PC-3 (cell line): ENCODE measurements around the gene PSMD10. TPM values are rescaled to one million over a fixed set of nuclear protein-coding genes. Genes with fewer than 3 reads are reported as not detected.
A peak's percentile ranks its signal among the peaks of the same experiment; 100 is the strongest.

Source experiments
- ATAC-seq: fragments of 200-7000 bp; cut with Tn5 transposase; 2 replicates; pipeline ENCODE4 v1.9.1; 2020; ENCODE audit warnings: mild to moderate bottlenecking, moderate library complexity
- BruUV-seq: library from RNA; stranded (reverse); fragments of 400-500 nt; replicated peaks from 2 replicates; lab custom pipeline; 2021; lab: Mats Ljungman, UMichigan
- CTCF ChIA-PET: fragments of 300-600 bp; sonication (Branson Sonifier 250); formaldehyde crosslinking; loops from one replicate; lab custom pipeline; 2022; ENCODE audit warnings: antibody characterized with exemption; lab: Charles Lee
- POLR2A ChIA-PET: fragments of 300-600 bp; sonication (Branson Sonifier 250); formaldehyde crosslinking; loops from one replicate; lab custom pipeline; 2022; ENCODE audit warnings: antibody characterized with exemption; ENCODE audit not compliant: unreplicated experiment; lab: Charles Lee
- DNase-seq: peaks from one replicate; pipeline ENCODE4 v3.0.0-alpha.2; 2015
- H2AFZ ChIP-seq: fragments of 300-600 bp; sonication (generic); 2 replicates; pipeline ENCODE4 v1.6.0; 2016; ENCODE audit warnings: antibody characterized with exemption, low read length
- H3F3A ChIP-seq: fragments of 300-600 bp; sonication (generic); one replicate; pipeline ENCODE4 v1.6.0; 2017; ENCODE audit warnings: antibody characterized with exemption, low read length, control low read depth, mild to moderate bottlenecking; ENCODE audit not compliant: unreplicated experiment
- H3K27ac ChIP-seq: fragments of 300-600 bp; sonication (generic); 2 replicates; pipeline ENCODE4 v1.5.1; 2016; ENCODE audit warnings: mild to moderate bottlenecking, low read length
- H3K27me3 ChIP-seq: fragments of 300-600 bp; sonication (generic); 2 replicates; pipeline ENCODE4 v1.6.1; 2016; ENCODE audit warnings: low read length, mixed read lengths
- H3K36me3 ChIP-seq: fragments of 300-600 bp; sonication (generic); 2 replicates; pipeline ENCODE4 v1.6.1; 2016; ENCODE audit warnings: low read depth, mixed run types, low read length, mixed read lengths
- H3K4me1 ChIP-seq: fragments of 300-600 bp; sonication (generic); 2 replicates; pipeline ENCODE4 v1.5.1; 2016; ENCODE audit warnings: low read length; ENCODE audit not compliant: insufficient read depth
- H3K4me2 ChIP-seq: fragments of 300-600 bp; sonication (generic); 2 replicates; pipeline ENCODE4 v1.6.0; 2016; ENCODE audit warnings: low read length
- H3K4me3 ChIP-seq: fragments of 300-600 bp; sonication (generic); 2 replicates; pipeline ENCODE4 v1.5.1; 2016; ENCODE audit warnings: mild to moderate bottlenecking, low read length, mixed read lengths
- H3K79me2 ChIP-seq: fragments of 300-600 bp; sonication (generic); 2 replicates; pipeline ENCODE4 v1.6.1; 2017; ENCODE audit warnings: low read length, mixed read lengths
- H3K9ac ChIP-seq: fragments of 300-600 bp; sonication (generic); 2 replicates; pipeline ENCODE4 v1.6.0; 2016; ENCODE audit warnings: mild to moderate bottlenecking, low read length
- H3K9me2 ChIP-seq: fragments of 300-600 bp; sonication (generic); replicated peaks from 2 replicates; pipeline ENCODE4 v1.6.1; 2016; ENCODE audit warnings: mixed run types, low read length, mixed read lengths
- H3K9me3 ChIP-seq: fragments of 300-600 bp; sonication (generic); 2 replicates; pipeline ENCODE4 v1.6.1; 2016; ENCODE audit warnings: low read length, mixed read lengths
- H4K20me1 ChIP-seq: fragments of 300-600 bp; sonication (generic); 2 replicates; pipeline ENCODE4 v1.6.1; 2016; ENCODE audit warnings: low read length, mixed read lengths
- EZH2 ChIP-seq: fragments of 300-600 bp; sonication (generic); IDR thresholded peaks from one replicate; pipeline ENCODE4 v1.6.1; 2017; ENCODE audit warnings: antibody characterized with exemption, mild to moderate bottlenecking, low read length; ENCODE audit not compliant: unreplicated experiment
- EZH2phosphoT487 ChIP-seq: fragments of 300-600 bp; sonication (generic); IDR thresholded peaks from 2 replicates; pipeline ENCODE4 v1.6.1; 2018; ENCODE audit warnings: mild to moderate bottlenecking, antibody characterized with exemption, low read length, borderline replicate concordance
- intact Hi-C: fragments of 100-400 bp; cut with micrococcal nuclease; formaldehyde crosslinking; loops from 2 replicates; pipeline ENCODE4 v1.9.0; 2023
- total RNA-seq: library from RNA; depleted of rRNA; stranded (reverse); fragments of >200 nt; gene quantifications from 2 replicates; pipeline ENCODE4 v1.2.3, GENCODE V29; 2014
- TF ChIP-seq, protein P1 (sequence below): fragments of 300-600 bp; sonication (generic); conservative IDR thresholded peaks from 2 replicates; pipeline ENCODE4 v1.5.1; 2017; ENCODE audit warnings: antibody characterized with exemption, low read depth, mild to moderate bottlenecking, low read length

PSMD10 gene
- total RNA-seq, 1 experiment from 2014 or later = 102 TPM

DNA sequence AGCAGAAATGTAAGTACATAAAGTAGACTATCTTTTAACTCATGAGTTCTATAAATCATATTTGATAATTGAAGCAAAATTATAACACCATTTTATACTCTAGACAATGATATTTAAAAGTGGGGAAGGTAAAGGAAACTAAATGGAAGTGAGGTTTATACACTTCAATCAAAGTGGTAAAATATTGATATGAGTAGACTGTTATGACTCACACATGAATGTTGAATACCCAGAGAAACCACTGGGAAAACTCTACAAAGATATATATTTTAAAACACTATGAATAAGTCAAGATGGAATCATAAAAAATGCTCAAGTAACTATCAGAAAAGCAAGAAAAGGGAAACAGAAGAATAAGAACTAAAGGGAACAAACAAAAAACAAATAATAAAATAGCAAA lies 38.1 kb downstream of the PSMD10 start:
- ChIA-PET CTCF (no interaction called here), POLR2A (no interaction called here)
- no peaks in the 10 kb centered on the region for H3K9me2 ChIP-seq
- ATAC-seq = peak; percentile 62
- intact Hi-C loops = no loop called here
- no peaks in the 10 kb centered on the region for H3K27me3 ChIP-seq
- no peaks in the 10 kb centered on the region for H3K79me2 ChIP-seq
- no peaks in the 10 kb centered on the region for H3K9me3 ChIP-seq
- H3K4me1 ChIP-seq = peaks cover 5% of the 10 kb centered on the region; the same call in 1 of the 2 replicates
- H3K4me3 ChIP-seq = no peak overlapping the region
- H3F3A ChIP-seq = no peaks in the 10 kb centered on the region
- TF ChIP-seq, protein P1, sequence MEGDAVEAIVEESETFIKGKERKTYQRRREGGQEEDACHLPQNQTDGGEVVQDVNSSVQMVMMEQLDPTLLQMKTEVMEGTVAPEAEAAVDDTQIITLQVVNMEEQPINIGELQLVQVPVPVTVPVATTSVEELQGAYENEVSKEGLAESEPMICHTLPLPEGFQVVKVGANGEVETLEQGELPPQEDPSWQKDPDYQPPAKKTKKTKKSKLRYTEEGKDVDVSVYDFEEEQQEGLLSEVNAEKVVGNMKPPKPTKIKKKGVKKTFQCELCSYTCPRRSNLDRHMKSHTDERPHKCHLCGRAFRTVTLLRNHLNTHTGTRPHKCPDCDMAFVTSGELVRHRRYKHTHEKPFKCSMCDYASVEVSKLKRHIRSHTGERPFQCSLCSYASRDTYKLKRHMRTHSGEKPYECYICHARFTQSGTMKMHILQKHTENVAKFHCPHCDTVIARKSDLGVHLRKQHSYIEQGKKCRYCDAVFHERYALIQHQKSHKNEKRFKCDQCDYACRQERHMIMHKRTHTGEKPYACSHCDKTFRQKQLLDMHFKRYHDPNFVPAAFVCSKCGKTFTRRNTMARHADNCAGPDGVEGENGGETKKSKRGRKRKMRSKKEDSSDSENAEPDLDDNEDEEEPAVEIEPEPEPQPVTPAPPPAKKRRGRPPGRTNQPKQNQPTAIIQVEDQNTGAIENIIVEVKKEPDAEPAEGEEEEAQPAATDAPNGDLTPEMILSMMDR = no peak
- TF ChIP-seq EZH2phosphoT487 (no peak), EZH2 (no peak)
- H4K20me1 ChIP-seq = no peaks in the 10 kb centered on the region
- no peak overlapping the region for H3K4me2 ChIP-seq
- DNase-seq = peak; percentile 14
- no peaks in the 10 kb centered on the region for H3K36me3 ChIP-seq
- BruUV-seq = no TSS peak
- no peak overlapping the region for H3K27ac ChIP-seq
- H3K9ac ChIP-seq = no peak overlapping the region
- no peak overlapping the region for H2AFZ ChIP-seq

DNA sequence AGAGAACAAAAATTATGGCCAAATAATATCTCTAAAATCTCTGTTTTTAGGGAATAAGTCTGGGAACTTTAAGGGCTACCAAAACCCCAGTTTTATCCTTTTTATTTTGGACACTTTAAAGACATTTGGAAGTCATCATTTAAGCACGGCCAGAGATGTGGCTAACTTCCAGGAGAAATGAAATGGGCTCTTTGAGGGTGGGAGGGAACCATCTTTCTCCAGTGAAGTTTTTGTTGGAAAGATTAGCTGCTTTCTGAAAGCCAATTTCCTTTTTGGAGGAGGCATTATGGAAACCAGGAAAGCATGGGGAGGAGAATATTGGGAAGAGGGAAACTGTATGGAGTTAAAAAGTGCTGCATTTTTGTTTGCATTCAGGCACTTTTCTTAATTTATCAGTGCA lies 41.7 kb downstream of the PSMD10 start:
- H2AFZ ChIP-seq = no peak overlapping the region
- BruUV-seq = no TSS peak
- H3K4me3 ChIP-seq = no peak overlapping the region
- intact Hi-C loops = no loop called here
- no peak overlapping the region for H3K4me2 ChIP-seq
- H3K27ac ChIP-seq = no peak overlapping the region
- H3K27me3 ChIP-seq = no peaks in the 10 kb centered on the region
- H3F3A ChIP-seq = no peaks in the 10 kb centered on the region
- CTCF ChIA-PET = no interaction called here
- no peaks in the 10 kb centered on the region for H3K79me2 ChIP-seq
- no peak for DNase-seq
- no peaks in the 10 kb centered on the region for H4K20me1 ChIP-seq
- no peak overlapping the region for H3K9ac ChIP-seq
- H3K9me2 ChIP-seq = no peaks in the 10 kb centered on the region
- H3K4me1 ChIP-seq = peaks cover 5% of the 10 kb centered on the region; the same call in 1 of the 2 replicates
- POLR2A ChIA-PET = no interaction called here
- no peaks in the 10 kb centered on the region for H3K36me3 ChIP-seq
- no peak for ATAC-seq
- TF ChIP-seq EZH2phosphoT487 (no peak), EZH2 (no peak)
- TF ChIP-seq, protein P1 = no peak
- H3K9me3 ChIP-seq = no peaks in the 10 kb centered on the region

DNA sequence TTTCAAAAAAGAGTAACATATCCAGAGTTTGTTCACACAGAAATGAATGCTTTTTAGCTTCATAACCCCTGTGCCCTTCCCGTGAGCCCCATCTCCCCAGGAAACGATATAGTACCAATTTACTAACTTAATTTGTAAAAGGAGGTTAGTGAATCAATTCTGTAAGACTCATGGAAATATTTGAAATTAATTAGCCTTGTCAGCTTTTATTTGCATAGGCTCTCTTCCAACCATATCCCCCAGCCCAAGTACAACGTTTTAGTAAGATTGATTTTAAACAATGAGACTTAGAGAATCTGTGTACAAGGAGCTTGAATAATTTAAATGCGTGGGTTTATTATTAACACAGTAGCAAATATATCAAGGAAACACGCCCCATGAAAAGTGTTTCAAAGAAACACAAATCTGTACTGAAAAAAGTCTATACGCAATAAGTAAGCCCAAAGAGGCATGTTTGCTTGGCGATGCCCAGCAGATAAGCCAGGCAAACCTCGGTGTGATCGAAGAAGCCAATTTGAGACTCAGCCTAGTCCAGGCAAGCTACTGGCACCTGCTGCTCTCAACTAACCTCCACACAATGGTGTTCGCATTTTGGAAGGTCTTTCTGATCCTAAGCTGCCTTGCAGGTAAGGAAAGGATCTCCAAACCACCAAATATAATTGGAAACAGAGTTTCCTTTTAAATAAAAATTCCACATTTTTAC lies 46.6 kb downstream of the PSMD10 start, which contains the start of gene VSIG1:
TSS of gene VSIG1 (plus strand) at position 512 of the 703 bp plus-strand sequence. CDS start at position 578, 66 bp downstream.
- CTCF ChIA-PET = no interaction called here
- POLR2A ChIA-PET = no interaction called here
- DNase-seq (no peak), ATAC-seq (no peak)
- H3K4me3 ChIP-seq = no peak within 1 kb of the TSS
- no peaks in the 10 kb centered on the region for H3K9me3 ChIP-seq
- no peak within 1 kb of the TSS for H3K9ac ChIP-seq
- H3K4me1 ChIP-seq = no peaks in the 10 kb centered on the region
- intact Hi-C loops = no loop called here
- no peaks in the 10 kb centered on the region for H4K20me1 ChIP-seq
- H3K9me2 ChIP-seq = no peaks in the 10 kb centered on the region
- H3K27ac ChIP-seq = no peak within 1 kb of the TSS
- no peaks in the 10 kb centered on the region for H3K36me3 ChIP-seq
- TF ChIP-seq, protein P1 = no peak
- TF ChIP-seq EZH2phosphoT487 (no peak), EZH2 (no peak)
- H3K27me3 ChIP-seq = no peaks in the 10 kb centered on the region
- H2AFZ ChIP-seq = no peak within 1 kb of the TSS
- H3F3A ChIP-seq = no peaks in the 10 kb centered on the region
- BruUV-seq = no TSS peak
- H3K79me2 ChIP-seq = no peaks in the 10 kb centered on the region
- no peak within 1 kb of the TSS for H3K4me2 ChIP-seq
